Measurements from ENCODE around the gene HDAC11. TPM values are rescaled to one million over a fixed set of nuclear protein-coding genes. Genes with fewer than 3 reads are reported as not detected.

The HDAC11 gene
- total and polyA plus RNA-seq, 2 of the 4 experiments (the other 2 are of a cell fraction): 9.1 to 11.4 TPM

DNA sequence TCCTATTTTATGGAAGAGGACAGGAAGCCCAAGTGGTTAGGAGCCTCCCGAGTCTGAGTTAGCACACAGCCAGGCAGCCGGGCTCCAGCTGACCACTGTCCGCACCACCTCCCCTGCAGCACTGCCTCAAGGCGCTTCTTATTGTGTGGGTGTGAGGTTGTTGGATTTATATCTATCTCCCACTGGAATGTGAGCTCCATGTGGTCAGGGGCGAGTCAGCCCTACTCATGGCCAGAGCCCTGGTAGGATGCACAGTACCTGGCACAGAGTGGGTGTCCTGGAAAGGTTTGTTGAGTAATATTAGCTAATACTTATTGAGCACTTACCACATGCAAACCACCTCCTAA, 59.2 kb downstream of the HDAC11 start:
- Histone ChIP-seq H3K9me3 (ENCODE audit: control insufficient read depth, insufficient read depth, low read length) (0 out of 2 replicates have a peak, but pooled peaks cover 3% of the 10 kb centered on the region), H3K36me3 (ENCODE audit: control insufficient read depth, insufficient read depth, low read length) (no peaks in the 10 kb centered on the region), H3K9me1 (ENCODE audit: insufficient read depth, low read length) (peaks cover 25% of the 10 kb centered on the region), H4K91ac (ENCODE audit: insufficient read depth, low read depth, low read length) (peak overlapping the region; percentile 99), H3K27ac (ENCODE audit: insufficient read depth, low read length) (peak overlapping the region; percentile 87), H3K9ac (ENCODE audit: low read depth, low read length) (peak overlapping the region; percentile 30; the same call in 1 of the 2 replicates), H3K14ac (replicated peaks; ENCODE audit: low read depth, low read length) (peak overlapping the region; percentile 83), H3K27me3 (ENCODE audit: control insufficient read depth, insufficient read depth, low read length) (no peaks in the 10 kb centered on the region), H3K4me2 (ENCODE audit: low read depth, low read length) (no peak overlapping the region), H2AFZ (replicated peaks; ENCODE audit: low read length, poor library complexity) (peak overlapping the region; percentile 77), H3K4ac (ENCODE audit: low read depth, low read length) (peak overlapping the region; percentile 98), H2AK5ac (ENCODE audit: low read depth, low read length) (peak overlapping the region; percentile 100), H2BK5ac (ENCODE audit: low read depth, low read length, poor library complexity, severe bottlenecking) (peak overlapping the region; percentile 85), H4K20me1 (ENCODE audit: insufficient read depth, low read length) (no peaks in the 10 kb centered on the region), H4K5ac (ENCODE audit: low read depth, low read length) (peak overlapping the region; percentile 91), H3K18ac (ENCODE audit: low read depth, low read length) (peak overlapping the region; percentile 91), H3K56ac (ENCODE audit: extremely low read depth, insufficient read depth, low read length) (no peak overlapping the region), H3K23ac (ENCODE audit: low read depth, low read length) (peak overlapping the region; percentile 96), H3K4me3 (ENCODE audit: insufficient read depth, low read depth, low read length) (no peak overlapping the region), H2BK20ac (ENCODE audit: low read depth, low read length) (peak overlapping the region; percentile 99), H4K8ac (ENCODE audit: low read depth in 2 of 2, low read length in 2 of 2) (peak overlapping the region; percentile 85 to 90), H3K4me1 (ENCODE audit: control insufficient read depth, insufficient read depth, low read length) (peaks cover 32% of the 10 kb centered on the region), H2AK9ac (replicated peaks; ENCODE audit: low read depth, low read length, poor library complexity) (peak overlapping the region; percentile 48), H2BK120ac (ENCODE audit: low read depth, low read length) (peak overlapping the region; percentile 98), H2BK15ac (ENCODE audit: low read depth, low read length) (peak overlapping the region; percentile 91), H3K79me1 (ENCODE audit: low read depth in 1 of 2, low read length in 2 of 2) (no peaks in the 10 kb centered on the region)
- no CpG with 5 or more reads among the region's 5 CpGs for WGBS, 2 experiments (ENCODE audit: extremely low coverage in 2 of 2, insufficient read length in 1 of 2)
- ChIA-PET CTCF (no interaction called here), POLR2A (ENCODE audit: unreplicated experiment) (no interaction called here)
- TF ChIP-seq BHLHE40 (IDR thresholded peaks at IDR 0.05; ENCODE audit: low read depth, low read length): no peak
- peak; percentile 33; the same call in 1 of the 2 replicates for TF ChIP-seq CEBPB (IDR thresholded peaks at IDR 0.05; ENCODE audit: low read depth, low read length)
- ATAC-seq (ENCODE audit: low read depth): peak; percentile 36
- intact Hi-C loops (cut with micrococcal nuclease): no loop called here
- dilution Hi-C loops (cut with HindIII; ENCODE audit: low sequenced_read_pairs, unreplicated experiment): no loop called here
- no TSS peak for BruUV-seq (replicated peaks)
- in situ Hi-C loops (cut with MboI; ENCODE audit: low sequenced_read_pairs): no loop called here
- DNase-seq: peak; percentile 75

Measured in IMR-90 (cell line).